ENCODE measurements around the gene RRP12. TPM values are rescaled to one million over a fixed set of nuclear protein-coding genes. Genes with fewer than 3 reads are reported as not detected.

Gene RRP12
- total RNA-seq, 2 experiments from 2014 or later: 99.8 to 110 TPM

DNA sequence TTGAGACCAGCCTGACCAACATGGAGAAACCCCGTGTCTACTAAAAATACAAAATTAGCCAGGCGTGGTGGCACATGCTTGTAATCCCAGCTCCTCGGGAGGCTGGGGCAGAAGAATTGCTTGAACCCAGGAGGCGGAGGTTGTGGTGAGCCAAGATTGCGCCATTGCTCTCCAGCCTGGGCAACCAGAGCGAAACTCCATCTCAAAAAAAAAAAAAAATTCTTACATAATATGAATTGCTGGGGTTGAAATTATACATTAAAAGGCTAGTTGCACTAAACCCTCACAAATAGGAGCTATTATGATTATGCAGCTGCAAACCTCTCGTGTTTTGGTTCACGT is 22.6 kb upstream of the RRP12 start:
- POLR2A ChIA-PET: interaction anchor here (0.7 to 4.2 kb wide), 3 partner anchors 10 to 937 kb away, joined by 3 to 73 read pairs (median 3); no protein-coding TSS in a partner anchor

DNA sequence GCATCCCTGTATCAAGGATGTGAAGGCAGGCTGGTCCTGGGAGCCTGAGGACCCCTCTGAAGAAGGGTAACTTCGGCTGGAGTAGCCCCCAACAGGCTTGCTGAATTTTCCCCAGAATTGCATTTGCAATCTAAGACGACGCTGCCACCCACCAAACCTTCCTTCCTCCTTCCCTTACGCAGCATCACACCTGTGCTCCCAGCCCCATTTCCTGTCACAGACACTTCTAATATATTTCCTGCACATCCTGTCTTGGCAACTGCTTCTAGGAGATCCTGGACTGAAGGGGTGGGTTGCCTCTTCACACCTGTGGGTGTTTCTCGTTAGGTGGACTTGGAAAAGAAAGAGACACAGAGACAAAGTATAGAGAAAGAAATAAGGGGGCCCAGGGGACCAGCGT is 15.4 kb upstream of the RRP12 start:
- ChIA-PET CTCF (no interaction called here), POLR2A (interaction anchor here (4.8 kb wide), 1 partner anchor 11 kb away, joined by 42 read pairs; no protein-coding TSS in a partner anchor)

More for the DNA sequence above, 22.6 kb upstream of the RRP12 start:
- CTCF ChIA-PET: interaction anchor here (1.4 to 3.9 kb wide), 3 partner anchors 11 to 16 kb away, joined by 6 to 51 read pairs (median 6); no protein-coding TSS in a partner anchor

GRCh38 chr10:97412891-97413304 is 11.8 kb upstream of the RRP12 start:
- POLR2A ChIA-PET: interaction anchor here (2.8 to 4.8 kb wide), 3 partner anchors 11 to 15 kb away, joined by 20 to 73 read pairs (median 42); partner anchors contain the start of genes PGAM1 and RRP12
- CTCF ChIA-PET: interaction anchor here (0.9 to 4.6 kb wide), 4 partner anchors 9 to 32 kb away, joined by 5 to 51 read pairs (median 14); partner anchors contain the start of genes EXOSC1, PGAM1 and ZDHHC16

- POLR2A ChIA-PET: interaction anchor here (1.0 to 2.8 kb wide), 2 partner anchors 10 to 16 kb away, joined by 3 to 20 read pairs; partner anchors contain the start of gene RRP12
- CTCF ChIA-PET: interaction anchor here (0.6 to 4.6 kb wide), 3 partner anchors 13 to 130 kb away, joined by 4 to 51 read pairs (median 4); partner anchors contain the start of gene PGAM1
These were observed 10.3 kb upstream of the RRP12 start for GRCh38 chr10:97411406-97411805.

GRCh38 chr10:97408496-97408992 is 7.4 kb upstream of the RRP12 start:
- POLR2A ChIA-PET: interaction anchor here (0.6 to 1.2 kb wide), 4 partner anchors 14 to 26 kb away, joined by 3 to 6 read pairs (median 4); no protein-coding TSS in a partner anchor
- CTCF ChIA-PET: interaction anchor here (0.8 to 2.9 kb wide), 11 partner anchors 11 to 87 kb away, joined by 3 to 13 read pairs (median 4); no protein-coding TSS in a partner anchor

DNA sequence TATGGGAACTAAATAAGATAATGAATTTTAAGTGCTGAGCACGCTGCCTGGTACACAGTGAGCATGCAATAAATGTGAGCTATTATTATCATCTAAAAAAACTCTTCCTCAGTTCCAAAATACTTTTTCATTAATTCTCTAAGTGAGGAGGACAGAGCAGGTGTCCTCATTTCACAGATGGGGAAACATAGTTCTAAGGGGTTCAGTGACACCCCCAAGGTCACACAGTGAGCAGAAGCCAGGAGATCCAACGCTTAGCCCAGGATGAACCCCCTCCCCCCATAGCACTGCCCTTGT is 6.8 kb upstream of the RRP12 start:
- ChIA-PET POLR2A (no interaction called here), CTCF (interaction anchor here (0.7 to 2.9 kb wide), 11 partner anchors 12 to 143 kb away, joined by 3 to 13 read pairs (median 4); no protein-coding TSS in a partner anchor)

- ChIA-PET CTCF (interaction anchor here (0.7 to 2.9 kb wide), 15 partner anchors 12 to 146 kb away, joined by 3 to 13 read pairs (median 4); no protein-coding TSS in a partner anchor), POLR2A (interaction anchor here (0.7 to 1.0 kb wide), 3 partner anchors 16 to 28 kb away, joined by 3 read pairs; no protein-coding TSS in a partner anchor)
These were observed 6.2 kb upstream of the RRP12 start for GRCh38 chr10:97407211-97407951.

- ChIA-PET CTCF (interaction anchor here (0.7 to 2.9 kb wide), 7 partner anchors 9 to 147 kb away, joined by 3 to 13 read pairs (median 4); no protein-coding TSS in a partner anchor), POLR2A (interaction anchor here (0.7 to 1.0 kb wide), 4 partner anchors 12 to 28 kb away, joined by 3 to 6 read pairs (median 3); no protein-coding TSS in a partner anchor)
These were observed 5.3 kb upstream of the RRP12 start for GRCh38 chr10:97406483-97406882.

GRCh38 chr10:97406064-97406463 is 4.9 kb upstream of the RRP12 start:
- ChIA-PET POLR2A (interaction anchor here (0.8 to 1.0 kb wide), 2 partner anchors 12 to 17 kb away, joined by 3 to 6 read pairs; no protein-coding TSS in a partner anchor), CTCF (interaction anchor here (0.7 to 1.5 kb wide), 2 partner anchors 9 to 148 kb away, joined by 3 to 4 read pairs; no protein-coding TSS in a partner anchor)

DNA sequence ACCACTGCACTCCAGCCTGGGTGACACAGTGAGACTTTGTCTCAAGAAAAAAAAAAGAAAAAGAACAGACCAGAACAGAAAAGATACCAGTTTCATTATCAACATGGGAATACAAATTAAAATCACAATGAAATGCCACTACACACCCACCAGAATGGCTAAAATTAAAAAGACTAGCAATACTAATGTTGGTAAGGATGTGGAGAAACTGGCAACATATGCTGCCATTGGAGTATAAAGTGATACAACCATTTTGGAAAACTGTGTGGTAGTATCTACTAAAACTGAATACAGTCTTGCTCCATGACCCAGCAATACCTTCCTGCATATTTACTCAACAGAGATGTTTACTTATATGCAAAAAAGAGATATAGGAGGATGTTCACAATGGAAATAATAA is 2.9 kb upstream of the RRP12 start:
- ChIA-PET CTCF (no interaction called here), POLR2A (no interaction called here)

- ChIA-PET CTCF (interaction anchor here (0.5 to 1.6 kb wide), 4 partner anchors 11 to 329 kb away, joined by 3 to 5 read pairs (median 3); no protein-coding TSS in a partner anchor), POLR2A (interaction anchor here (0.6 to 2.4 kb wide), 9 partner anchors 10 to 96 kb away, joined by 3 to 20 read pairs (median 4); no protein-coding TSS in a partner anchor)
These were observed 347 bp upstream of the RRP12 start for GRCh38 chr10:97401455-97401919.

DNA sequence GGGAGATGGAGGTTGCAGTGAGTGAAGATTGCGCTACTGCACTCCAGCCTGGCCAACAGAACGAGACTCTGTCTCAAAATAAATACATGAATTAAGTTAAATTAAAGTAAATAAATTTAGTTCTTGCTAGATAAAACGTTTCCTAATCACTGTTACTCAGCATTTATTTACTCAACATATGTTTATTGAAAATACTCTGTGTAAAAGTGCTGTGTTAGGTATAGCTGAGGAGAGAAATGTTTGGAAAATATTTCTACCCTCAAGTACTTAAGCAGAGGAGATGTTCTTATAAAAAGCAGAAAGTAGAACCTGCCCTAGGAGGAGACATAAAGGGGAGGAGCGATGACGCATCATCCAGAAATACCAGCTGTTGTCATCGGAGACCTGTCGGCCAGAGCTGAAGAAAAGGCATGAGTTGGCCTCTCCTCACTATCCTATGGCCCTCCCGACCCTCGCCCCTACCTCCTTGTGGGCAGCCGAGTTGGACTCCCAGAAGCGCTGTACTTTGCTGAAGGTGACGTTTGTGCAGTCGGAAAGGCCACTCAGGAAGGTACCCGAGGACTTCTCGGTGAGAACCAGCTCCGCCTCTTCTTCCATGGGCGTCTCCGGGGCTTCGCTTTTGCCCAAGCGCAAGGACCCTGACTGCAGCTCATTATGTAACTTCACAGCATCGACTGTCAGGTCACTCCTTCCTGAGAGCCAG is 1.1 kb downstream of the RRP12 start:
- ChIA-PET POLR2A (interaction anchor here (0.7 to 2.4 kb wide), 3 partner anchors 12 to 103 kb away, joined by 3 to 20 read pairs (median 11); no protein-coding TSS in a partner anchor), CTCF (interaction anchor here (1.2 to 1.5 kb wide), 2 partner anchors 154 to 286 kb away, joined by 3 to 4 read pairs; no protein-coding TSS in a partner anchor)

DNA sequence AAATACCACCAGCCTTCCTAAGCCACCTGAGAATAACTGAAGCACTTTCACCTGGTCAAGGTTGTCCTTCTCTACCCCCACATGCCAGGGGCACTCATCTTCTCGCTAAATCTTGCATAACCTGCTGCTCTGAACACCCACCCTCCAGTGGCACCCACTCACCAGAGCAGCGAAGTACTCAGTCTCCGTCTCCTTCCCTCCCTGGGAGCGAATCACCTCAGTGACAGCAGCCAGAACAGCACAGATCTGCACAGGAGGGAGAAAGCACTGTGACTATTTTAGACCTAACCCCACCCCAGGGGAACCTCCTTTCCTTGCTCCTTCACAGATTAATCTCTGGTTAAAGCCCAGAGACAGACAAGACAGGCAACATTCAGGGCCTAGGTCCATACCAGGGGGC is 5.1 kb downstream of the RRP12 start:
- CTCF ChIA-PET: no interaction called here
- POLR2A ChIA-PET: no interaction called here

- ChIA-PET CTCF (interaction anchor here (0.9 kb wide), 1 partner anchor 141 kb away, joined by 3 read pairs; no protein-coding TSS in a partner anchor), POLR2A (no interaction called here)
These were observed 8.0 kb downstream of the RRP12 start for GRCh38 chr10:97393034-97393573.

DNA sequence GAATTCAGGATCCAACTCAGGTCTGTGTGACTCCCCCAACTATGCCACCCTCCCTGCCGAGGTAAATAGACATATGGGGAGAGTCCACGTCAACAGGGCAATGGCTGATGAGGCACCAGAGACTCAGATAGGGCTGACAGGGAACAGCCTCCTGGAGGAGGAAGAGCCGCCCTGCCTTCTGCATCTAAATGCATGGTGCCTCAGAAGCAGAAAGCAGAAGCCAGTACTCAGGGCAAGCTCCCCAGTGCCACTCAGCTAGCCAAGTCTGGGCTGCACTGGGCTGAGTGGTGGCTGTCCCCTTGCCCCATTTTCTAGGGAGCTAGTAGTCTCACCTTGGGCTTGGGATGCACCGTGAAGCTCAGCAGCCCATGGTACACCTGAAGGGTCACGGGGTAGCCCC is 11.0 kb downstream of the RRP12 start:
- POLR2A ChIA-PET: no interaction called here
- CTCF ChIA-PET: interaction anchor here (1.8 kb wide), 1 partner anchor 11 kb away, joined by 3 read pairs; the partner anchor contains the start of gene RRP12

DNA sequence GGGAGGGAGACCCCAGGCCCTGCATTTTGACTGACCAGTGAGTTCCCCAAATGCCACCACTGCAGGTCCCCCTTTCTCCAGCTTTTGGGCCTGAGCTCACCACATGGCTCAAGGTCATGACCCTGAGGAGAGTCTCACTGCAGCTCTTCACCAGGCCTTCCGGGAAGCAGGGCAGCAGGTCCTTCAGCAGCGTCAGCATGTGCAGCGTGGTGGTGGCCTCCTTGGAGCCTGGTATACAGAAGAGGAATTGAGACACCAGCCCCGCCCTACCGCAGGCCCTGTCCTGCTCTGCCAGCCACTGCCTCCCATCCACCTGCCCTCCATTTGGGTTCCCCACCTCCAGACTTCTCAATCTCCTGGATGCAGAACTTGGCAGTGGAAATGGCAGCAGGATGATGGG is 13.0 kb downstream of the RRP12 start:
- CTCF ChIA-PET: no interaction called here
- POLR2A ChIA-PET: interaction anchor here (0.9 kb wide), 1 partner anchor 13 kb away, joined by 3 read pairs; no protein-coding TSS in a partner anchor

GRCh38 chr10:97385565-97385964 is 15.6 kb downstream of the RRP12 start:
- ChIA-PET CTCF (no interaction called here), POLR2A (interaction anchor here (0.6 kb wide), 2 partner anchors 51 to 67 kb away, joined by 3 to 6 read pairs; partner anchors contain the start of gene FRAT2)

DNA sequence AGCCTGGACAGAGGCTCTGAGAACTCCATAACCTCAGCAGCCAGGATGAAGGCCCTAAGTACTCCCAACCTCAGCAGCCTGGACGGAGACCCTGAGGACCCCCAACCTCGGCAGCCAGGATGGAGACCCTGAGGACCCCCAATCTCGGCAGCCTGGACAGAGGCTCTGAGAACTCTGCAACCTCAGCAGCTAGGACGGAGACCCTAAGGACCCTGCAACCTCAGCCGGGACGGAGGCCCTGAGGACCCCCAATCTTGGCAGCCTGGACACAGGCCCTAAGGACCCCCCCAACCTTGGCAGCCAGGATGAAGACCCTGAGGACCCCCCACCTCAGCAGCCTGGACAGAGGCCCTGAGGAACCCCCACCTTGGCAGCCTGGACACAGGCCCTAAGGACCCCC is 16.5 kb downstream of the RRP12 start:
- CTCF ChIA-PET: no interaction called here
- POLR2A ChIA-PET: no interaction called here

Data from activated CD8-positive, alpha-beta memory T cell treated with anti-CD3 and anti-CD28 coated beads for 36 hours (primary cell).